Measurements from ENCODE around the gene PKHD1. TPM values are rescaled to one million over a fixed set of nuclear protein-coding genes. Genes with fewer than 3 reads are reported as not detected.

Gene PKHD1
- total and polyA plus RNA-seq, 2 of the 8 experiments (the other 6 are each of a cell fraction or from before 2014, with no cell fraction given) = 0.06 to 0.09 TPM

DNA sequence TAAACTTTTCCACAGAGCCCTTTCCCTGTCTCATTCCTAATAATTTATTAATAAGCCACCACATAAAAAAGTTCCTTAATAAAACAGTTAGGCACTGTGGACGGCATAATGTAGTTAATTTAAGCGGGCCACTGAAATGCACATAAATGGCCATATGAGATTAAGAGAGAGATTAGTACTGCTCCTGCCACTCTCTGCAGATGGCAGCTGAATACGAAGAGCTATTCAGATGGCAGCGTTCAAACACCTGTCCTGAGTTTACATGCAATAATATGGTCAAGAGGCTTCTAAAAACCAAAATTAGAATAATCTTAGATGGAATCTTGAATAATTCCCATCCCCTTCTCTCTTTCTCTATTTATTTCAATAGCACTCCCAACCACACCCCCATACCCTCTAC is 461.8 kb downstream of the PKHD1 start:
- 92% methylated on average over 4 of the region's 4 CpGs; no CpG with 5 or more reads in 1 of the 2 experiments for WGBS, 2 experiments (ENCODE audit: extremely low coverage in 1 of 2, insufficient coverage in 1 of 2, insufficient read length in 1 of 2, insufficient replicate concordance in 2 of 2, low coverage in 1 of 2, low lambda C conversion rate in 2 of 2, missing lambda C conversion rate in 1 of 2)
- Histone ChIP-seq H3K4me1 (replicated peaks in 1 of 4; ENCODE audit: control insufficient read depth in 3 of 4, insufficient read depth in 4 of 4, low read length in 3 of 4) (no peaks in the 10 kb centered on the region), H3K79me1 (ENCODE audit: low read depth, low read length) (no peaks in the 10 kb centered on the region), H3K4me2 (ENCODE audit: insufficient read depth in 1 of 2, low read depth in 2 of 2, low read length in 2 of 2) (no peak overlapping the region), H4K91ac (replicated peaks; ENCODE audit: insufficient read length, low read length) (no peak overlapping the region), H4K20me1 (replicated peaks in 1 of 2; ENCODE audit: control insufficient read depth in 1 of 2, insufficient read depth in 2 of 2, low read length in 2 of 2) (no peaks in the 10 kb centered on the region), H3K9ac (replicated peaks in 1 of 4; ENCODE audit: extremely low read depth in 1 of 4, low read depth in 3 of 4, low read length in 3 of 4) (no peak overlapping the region), H3K56ac (replicated peaks; ENCODE audit: insufficient read length, low read depth, low read length) (no peak overlapping the region), H4K8ac (ENCODE audit: extremely low read depth, insufficient read depth, low read length) (no peak overlapping the region), H2BK5ac (ENCODE audit: low read depth, low read length) (no peak overlapping the region), H2BK12ac (ENCODE audit: low read depth, low read length) (no peak overlapping the region), H3K14ac (ENCODE audit: insufficient read length) (no peak overlapping the region), H3K27ac (ENCODE audit: low read depth, low read length) (no peak overlapping the region), H2BK120ac (replicated peaks; ENCODE audit: low read depth, low read length) (no peak overlapping the region), H3K9me3 (ENCODE audit: insufficient read depth in 2 of 2, low read depth in 1 of 2, low read length in 1 of 2) (no peaks in the 10 kb centered on the region), H2AFZ (ENCODE audit: low read length) (no peak overlapping the region), H3K23me2 (ENCODE audit: low read depth, low read length) (no peaks in the 10 kb centered on the region), H3K27me3 (replicated peaks in 1 of 4; ENCODE audit: control insufficient read depth in 3 of 4, extremely low read depth in 1 of 4, insufficient read depth in 3 of 4, low read length in 3 of 4) (no peaks in the 10 kb centered on the region), H3K79me2 (ENCODE audit: control insufficient read depth in 1 of 2, insufficient read depth in 2 of 2, low read length in 2 of 2) (no peaks in the 10 kb centered on the region), H3K36me3 (ENCODE audit: control insufficient read depth in 2 of 4, insufficient read depth in 4 of 4, low read length in 3 of 4) (no peaks in the 10 kb centered on the region), H2BK20ac (ENCODE audit: low read length) (no peak overlapping the region), H2BK15ac (ENCODE audit: low read length) (no peak overlapping the region), H2AK5ac (ENCODE audit: low read depth, low read length) (no peak overlapping the region), H4K5ac (ENCODE audit: insufficient read length, low read depth, low read length) (no peak overlapping the region), H3K23ac (ENCODE audit: insufficient read length) (no peak overlapping the region), H3K18ac (ENCODE audit: extremely low read depth, low read length) (no peak overlapping the region), H3K4me3 (ENCODE audit: extremely low read depth in 1 of 4, insufficient read depth in 2 of 4, low read depth in 3 of 4, low read length in 4 of 4) (no peak overlapping the region), H3K4ac (replicated peaks; ENCODE audit: insufficient read length, low read depth, low read length) (no peak overlapping the region)
- ChIA-PET CTCF (ENCODE audit: partially characterized antibody) (interaction anchor here (0.8 kb wide), 1 partner anchor 128 kb away, joined by 4 read pairs; no protein-coding TSS in a partner anchor), POLR2A (ENCODE audit: partially characterized antibody) (no interaction called here)
- DNase-seq (ENCODE audit: low read depth in 1 of 2, low spot score in 2 of 2) (no peak), FAIRE-seq (no peak)
- TF ChIP-seq KDM1A (IDR thresholded peaks at IDR 0.05; ENCODE audit: borderline replicate concordance, low read length) = no peak
- no peak for TF ChIP-seq SP4 (IDR thresholded peaks at IDR 0.05; ENCODE audit: low read length)
- no peak for TF ChIP-seq POLR2A (IDR thresholded peaks at IDR 0.05; ENCODE audit: control extremely low read depth in 1 of 2, low read depth in 2 of 2, low read length in 2 of 2)
- TF ChIP-seq GTF2F1 (IDR thresholded peaks at IDR 0.05; ENCODE audit: borderline replicate concordance, low read depth, low read length) = no peak
- TF ChIP-seq SIN3A (conservative IDR thresholded peaks at IDR 0.05 in 1 of 2, IDR thresholded peaks at IDR 0.05 in 1 of 2; ENCODE audit: low read depth in 1 of 2, low read length in 2 of 2) = no peak
- TF ChIP-seq NRF1 (IDR thresholded peaks at IDR 0.05; ENCODE audit: low read depth, low read length) = no peak
- TF ChIP-seq, protein P1, sequence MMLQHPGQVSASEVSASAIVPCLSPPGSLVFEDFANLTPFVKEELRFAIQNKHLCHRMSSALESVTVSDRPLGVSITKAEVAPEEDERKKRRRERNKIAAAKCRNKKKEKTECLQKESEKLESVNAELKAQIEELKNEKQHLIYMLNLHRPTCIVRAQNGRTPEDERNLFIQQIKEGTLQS (IDR thresholded peaks at IDR 0.05; ENCODE audit: insufficient read depth, low read depth, low read length) = no peak
- TF ChIP-seq EZH2 (IDR thresholded peaks at IDR 0.05; ENCODE audit: low read depth, low read length, severe bottlenecking) = no peak
- TF ChIP-seq HDAC2 (IDR thresholded peaks at IDR 0.05; ENCODE audit: borderline replicate concordance in 1 of 2, low read depth in 2 of 2, low read length in 2 of 2) = no peak
- no peak for TF ChIP-seq RAD21 (IDR thresholded peaks at IDR 0.05 in 1 of 2, conservative IDR thresholded peaks at IDR 0.05 in 1 of 2; ENCODE audit: low read depth in 2 of 2, low read length in 2 of 2)
- no peak for TF ChIP-seq PHF8 (conservative IDR thresholded peaks at IDR 0.05; ENCODE audit: low read depth, low read length)
- no peak for TF ChIP-seq YY1 (IDR thresholded peaks at IDR 0.05; ENCODE audit: low read depth, low read length)
- TF ChIP-seq RNF2 (IDR thresholded peaks at IDR 0.05; ENCODE audit: borderline replicate concordance, low read depth, low read length, missing control alignments, poor library complexity, severe bottlenecking) = no peak

Measured in H1 (cell line).